Fibroblast of gingiva (primary cell): ENCODE measurements around the gene VLDLR.
A peak's percentile ranks its signal among the peaks of the same experiment; 100 is the strongest.
"Not testable (repeated sequence)": the region's sequence is repeated elsewhere in the genome, so short reads cannot be mapped to it uniquely, and the experiment has no call there.

Experiments
- DNase-seq: peaks from one replicate; pipeline ENCODE4 v3.0.0-alpha.2; 2011; ENCODE audit warnings: low read depth

The VLDLR gene

DNA sequence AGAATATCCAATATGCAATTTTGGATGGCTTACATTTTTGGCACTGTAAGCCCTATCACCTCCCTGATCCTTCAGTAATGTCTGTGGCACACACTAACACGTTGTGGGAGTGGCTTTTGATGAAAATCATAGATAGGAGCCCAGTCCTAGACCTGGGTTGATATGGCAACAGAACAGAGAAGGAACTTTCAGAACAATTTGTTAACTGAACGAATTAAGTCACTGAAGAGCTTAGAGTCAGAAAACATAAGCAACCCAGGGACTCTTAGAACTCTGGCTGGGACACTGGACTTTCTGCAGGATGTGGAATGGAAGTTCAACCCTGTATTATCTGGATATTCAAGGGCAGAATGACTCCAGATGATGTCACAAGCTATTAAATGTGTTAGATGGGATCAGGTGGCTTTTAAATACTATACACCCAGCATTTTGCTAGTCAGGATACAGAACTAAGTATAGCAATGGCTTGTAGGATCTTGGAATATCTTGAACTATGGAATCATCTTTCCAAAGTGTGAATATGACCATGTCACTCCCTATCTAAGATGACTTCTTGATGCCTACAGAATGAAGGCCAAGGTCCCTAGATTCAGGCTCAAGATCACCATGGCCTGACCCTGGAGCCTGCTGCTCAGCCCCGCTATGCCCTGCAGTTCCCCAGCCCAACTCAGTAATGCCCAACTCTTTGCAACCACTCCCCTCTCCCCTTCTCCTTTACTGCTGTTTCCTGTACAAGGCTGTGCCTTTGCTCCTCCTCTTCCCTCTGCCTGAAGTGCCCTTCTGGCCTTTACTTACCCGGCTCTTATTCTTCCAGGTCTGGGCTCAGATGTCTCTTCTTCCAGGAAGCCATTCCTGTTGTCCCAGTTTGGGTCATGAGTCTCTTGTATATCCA, 42.8 kb downstream of the VLDLR start:
- DNase-seq: no peak

DNA sequence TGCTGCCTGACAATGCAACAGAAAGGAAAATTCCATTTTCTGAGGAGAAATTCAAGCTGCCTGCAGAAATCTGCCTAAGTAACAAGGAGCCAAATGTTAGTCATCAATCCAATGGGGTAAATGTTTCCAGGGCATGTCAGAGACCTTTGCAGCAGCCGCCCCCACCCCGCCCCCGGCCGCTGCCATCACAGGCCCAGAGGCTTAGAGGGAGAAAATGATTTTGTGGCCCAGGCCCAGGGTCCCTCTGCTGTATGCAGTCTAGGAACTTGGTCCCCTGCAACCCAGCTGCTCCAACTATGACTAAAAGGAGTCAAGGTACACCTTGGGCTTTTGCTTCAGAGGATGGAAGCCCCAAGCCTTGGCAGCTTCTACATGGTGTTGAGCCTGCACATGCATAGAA, 45.0 kb downstream of the VLDLR start:
- no peak for DNase-seq

DNA sequence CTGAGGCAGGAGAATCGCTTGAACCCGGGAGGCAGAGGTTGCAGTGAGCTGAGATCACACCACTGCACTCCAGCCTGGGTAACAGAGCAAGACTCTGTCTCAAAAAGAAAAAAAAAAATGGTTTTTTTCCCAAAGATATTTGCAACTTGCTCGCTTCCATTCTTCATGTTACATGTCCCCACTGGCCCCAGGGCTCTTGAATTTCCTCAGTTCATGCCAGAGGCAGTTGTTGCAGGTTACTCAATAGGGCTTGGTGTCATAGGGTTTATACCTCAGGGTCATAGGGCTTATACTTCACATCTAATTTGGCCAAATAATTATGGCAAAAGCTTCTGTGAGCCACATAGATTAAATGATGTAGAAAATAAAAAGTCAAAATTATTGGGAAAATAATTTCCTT, 51.6 kb downstream of the VLDLR start:
- DNase-seq: no peak

DNA sequence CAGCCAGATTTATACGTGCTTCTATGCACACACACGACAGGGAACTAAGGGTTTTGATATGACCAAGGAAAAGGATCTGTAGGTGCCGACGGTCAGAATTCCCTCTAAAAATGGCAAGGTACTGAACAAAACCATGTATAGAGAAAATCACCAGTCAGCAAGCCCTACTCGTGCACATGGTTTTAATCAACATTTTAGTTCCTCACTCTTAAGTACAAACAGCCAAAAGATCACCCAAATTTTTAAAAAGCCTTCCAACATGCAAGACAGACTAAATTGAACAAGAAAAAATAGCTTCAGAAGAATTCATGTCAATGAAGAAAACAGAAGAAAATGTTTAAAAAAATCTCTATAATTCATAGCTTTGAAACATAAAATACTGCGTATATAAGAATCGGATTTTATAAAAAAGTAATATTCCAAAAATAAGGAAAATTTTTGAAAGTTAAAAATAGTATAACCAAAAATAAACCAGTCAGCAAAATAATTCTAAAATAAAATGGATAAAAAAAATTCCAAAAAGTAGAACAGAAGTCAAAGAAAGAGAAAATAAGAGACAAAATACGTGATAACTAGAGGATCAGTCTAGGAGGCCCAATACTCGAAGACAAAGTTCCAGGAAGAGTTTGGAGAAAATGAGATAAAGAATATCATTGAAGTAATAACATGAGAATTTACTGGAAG, 52.7 kb downstream of the VLDLR start:
- DNase-seq: peak; percentile 16

DNA sequence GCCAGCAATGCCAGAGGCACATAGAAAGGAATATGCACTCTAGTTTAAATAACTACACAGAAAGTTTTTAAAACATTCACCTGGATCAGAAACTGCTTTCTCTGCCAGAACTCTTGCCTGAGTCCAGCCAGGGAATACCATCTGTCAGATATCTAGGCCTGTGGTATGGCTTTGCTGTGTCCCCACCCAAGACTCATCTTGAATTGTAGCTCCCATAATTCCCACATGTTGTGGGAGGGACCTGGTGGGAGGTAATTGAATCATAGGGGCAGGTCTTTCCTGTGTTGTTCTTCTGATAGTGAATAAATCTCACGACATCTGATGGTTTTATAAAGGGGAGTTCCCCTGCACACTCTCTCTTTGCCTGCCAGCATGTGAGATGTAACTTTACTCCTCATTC, 54.2 kb downstream of the VLDLR start:
- no peak for DNase-seq

DNA sequence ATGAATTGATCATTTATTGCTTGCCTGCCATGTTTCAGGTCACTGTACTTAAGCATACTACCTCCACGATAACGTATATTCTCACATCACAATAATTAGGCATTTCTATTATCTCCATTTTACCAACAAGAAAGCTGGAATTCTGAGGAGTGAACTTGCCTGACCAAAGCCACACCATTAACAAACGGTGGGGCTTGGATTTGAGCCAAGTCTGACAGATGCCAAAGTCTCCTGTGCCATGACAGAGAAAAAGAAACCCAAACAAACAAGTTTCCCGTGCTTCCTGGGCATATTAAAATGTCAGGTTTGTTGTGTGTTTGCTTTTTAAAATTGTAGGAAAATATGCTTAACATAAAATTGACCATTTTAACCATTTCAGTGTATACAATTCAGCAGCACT, 54.9 kb downstream of the VLDLR start:
- no peak for DNase-seq

DNA sequence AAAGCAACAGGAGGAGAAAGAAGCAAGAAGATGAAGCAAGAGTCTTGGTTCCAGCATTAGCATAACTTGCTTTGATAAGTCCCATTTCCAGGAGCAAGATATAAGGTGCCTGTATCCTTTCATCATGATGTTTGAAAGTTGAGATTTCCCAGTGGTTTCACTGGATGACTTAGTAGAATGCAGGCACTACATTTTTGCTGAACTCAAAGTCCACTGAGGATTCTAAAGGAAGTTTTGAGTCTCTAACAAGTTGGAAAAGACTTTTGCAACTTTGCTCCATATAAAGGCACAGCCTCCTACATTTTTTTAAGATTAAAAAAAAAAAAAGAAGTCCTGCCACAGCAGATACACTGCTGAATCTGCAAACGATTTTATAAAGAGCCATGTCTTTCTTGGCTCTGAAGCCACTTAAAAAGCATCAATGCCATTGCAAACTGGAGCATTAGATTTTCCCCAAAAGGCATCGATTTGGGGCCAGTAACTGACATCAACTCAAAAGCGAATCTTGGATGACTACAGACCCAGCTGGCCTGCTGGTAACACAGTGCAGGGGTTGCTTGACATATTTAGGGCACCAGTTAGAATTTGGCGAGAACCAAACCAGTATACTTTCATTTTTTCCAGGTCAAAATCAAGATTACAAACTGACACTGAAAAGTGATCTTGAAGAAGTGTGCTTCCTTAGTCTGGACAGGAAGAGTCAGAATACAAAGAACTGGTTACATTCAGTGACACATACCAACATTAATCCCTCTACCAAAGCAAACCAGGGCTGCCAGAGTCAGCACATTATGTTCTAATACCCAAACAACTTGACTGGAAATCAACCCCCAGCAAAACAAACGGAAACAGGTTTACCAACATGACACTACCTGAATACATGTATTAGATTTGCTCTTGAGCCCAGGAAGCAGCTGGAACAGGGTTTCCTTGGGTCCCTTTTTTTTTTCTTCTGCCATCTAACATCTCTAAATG, 56.6 kb downstream of the VLDLR start:
- no peak for DNase-seq

DNA sequence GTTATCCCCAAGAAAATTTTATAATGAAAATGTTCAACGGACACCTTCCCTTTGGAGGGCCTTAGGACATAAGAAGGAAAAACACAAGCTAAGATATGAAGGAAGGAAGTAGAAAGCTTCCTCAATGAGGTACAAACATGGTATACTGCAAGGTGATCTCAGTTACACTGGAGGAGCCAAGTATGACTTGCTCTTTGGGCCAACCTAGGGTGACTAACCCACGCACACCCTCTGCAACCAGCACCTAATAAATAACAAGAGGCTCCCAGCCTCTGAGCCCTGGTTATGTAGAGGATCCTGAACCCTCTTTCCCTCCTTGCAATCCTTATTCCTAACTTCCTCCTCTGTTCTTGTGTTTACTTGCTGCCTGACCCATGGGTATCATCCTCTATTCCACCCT, 57.4 kb downstream of the VLDLR start:
- no peak for DNase-seq

DNA sequence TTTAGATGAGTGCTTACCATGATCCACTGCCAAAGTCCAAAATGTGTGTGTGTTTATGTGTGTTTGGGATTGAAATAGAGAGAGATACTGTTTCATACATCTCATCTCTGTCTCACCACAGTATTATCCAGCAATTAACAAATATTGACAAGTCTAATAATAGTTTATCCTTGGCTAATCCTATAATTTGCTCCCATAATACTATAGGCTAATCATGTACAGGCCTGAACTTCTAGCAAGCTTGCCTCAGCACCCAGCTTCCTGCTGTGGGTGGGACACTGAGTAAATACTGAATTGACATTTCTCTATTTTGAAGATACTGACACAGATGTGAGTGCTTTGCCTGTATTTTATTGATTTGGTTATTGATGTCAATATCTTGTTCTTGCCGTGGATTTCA, 60.4 kb downstream of the VLDLR start:
- no peak for DNase-seq

DNA sequence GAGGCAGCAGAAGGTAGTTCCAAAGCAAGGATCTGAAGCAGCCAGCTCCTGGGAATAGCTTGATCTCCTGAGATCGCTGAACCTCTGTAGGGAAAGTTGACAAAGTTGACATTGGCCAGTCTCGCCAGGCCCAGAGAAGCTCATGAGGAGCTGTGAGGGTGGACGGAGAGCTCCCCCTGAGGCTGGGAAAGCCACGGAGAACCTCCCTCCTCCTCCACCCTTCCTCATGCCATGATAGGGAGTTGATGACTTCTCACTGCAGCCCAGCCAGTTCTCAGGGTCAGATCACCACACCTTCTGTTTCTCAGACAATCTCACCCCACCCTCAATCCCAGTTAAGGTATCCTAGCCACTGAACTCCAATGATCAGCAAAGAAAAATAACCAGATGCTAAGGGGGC, 65.3 kb downstream of the VLDLR start:
- DNase-seq: no peak

DNA sequence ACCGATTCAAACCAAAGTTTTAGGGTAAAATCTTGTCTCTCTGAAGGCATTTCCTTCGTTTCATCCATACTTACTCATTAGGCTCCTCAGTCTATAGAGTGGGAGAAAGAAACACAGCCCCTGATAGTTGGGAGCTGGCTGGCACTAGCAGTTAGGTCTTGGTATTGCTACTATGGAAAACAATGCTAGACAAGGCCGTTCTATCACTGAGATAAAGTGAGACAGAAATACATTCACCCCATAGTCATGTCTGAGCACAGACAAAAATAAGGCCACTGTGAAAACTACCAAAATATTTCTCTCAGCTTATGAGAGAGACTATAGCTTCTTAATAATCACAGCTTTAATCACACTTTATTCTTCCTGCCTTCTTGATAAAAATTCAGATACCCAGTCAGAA, 67.0 kb downstream of the VLDLR start:
- DNase-seq: no peak

DNA sequence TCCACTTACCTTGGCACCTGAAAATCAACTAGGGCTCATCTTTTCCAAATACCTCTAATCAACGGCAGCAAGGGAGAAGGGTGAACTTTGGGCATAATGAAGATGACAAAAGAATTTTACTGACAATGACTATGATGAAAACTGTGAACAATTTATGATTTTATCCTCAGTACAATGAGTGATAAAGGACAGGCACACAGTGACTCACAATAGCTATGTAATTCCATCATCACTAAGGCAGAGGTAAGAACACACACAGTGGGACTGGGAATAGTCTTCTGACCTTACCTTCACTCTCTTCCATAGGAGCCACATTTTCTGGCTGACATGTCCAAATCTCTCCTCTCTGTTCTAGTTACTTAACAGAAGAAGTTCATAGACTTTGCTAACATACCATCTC, 69.6 kb downstream of the VLDLR start:
- DNase-seq: no peak

DNA sequence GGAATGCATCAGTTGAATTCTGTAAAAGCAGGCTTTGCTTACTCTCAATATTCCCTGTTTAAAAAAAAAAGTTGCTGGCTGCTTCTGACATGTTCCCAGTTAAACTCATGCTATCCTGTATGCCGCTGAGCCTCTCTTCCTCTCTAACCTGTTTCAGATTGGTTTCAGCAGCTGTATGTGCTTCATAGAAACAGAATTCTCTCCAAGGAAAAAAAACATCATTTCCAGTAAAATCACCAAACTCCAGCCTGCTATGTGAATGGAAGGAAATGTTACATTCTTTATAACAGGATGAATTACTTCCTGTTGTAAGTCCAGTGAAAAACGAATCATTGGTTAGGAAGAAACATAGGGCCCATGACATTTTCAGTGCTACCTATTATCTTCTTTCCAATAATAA, 70.0 kb downstream of the VLDLR start:
- no peak for DNase-seq

DNA sequence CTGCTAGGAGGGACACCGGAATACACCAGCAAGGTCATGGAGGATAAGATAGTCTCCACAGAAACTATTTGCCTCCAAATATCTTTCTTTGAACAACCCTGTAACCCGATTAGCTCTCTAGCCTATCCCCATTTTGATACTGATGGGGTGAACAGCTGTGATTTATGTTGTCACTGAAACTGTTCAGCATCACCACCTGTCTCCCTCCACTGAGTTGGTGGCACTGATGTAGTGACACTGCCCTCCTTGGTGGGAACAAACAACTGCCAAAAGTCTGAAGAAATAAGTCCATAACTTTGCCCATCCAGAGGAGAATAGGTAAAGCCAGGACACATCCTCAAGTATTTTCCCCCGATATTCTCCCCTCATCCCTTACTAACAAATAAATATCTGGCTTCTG, 71.5 kb downstream of the VLDLR start:
- no peak for DNase-seq

DNA sequence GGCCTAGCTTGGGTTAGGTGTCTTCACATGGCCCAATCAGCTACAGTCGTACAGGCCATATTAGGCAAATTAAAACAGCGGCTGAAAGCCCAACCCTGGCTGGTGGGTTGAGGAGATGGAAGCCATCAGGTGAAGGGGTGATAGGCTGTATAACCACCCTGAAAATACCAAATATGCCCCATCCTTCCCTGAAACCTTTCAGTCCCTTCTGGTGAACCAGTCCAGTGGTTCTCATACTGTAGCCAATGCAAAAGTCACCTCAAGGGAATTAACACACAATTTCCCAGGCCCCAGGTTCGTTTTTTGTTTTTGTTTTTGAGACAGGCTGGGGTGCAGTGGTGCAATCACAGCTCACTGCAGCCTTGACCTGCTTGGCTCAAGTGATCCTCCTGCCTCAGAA, 75.9 kb downstream of the VLDLR start:
- DNase-seq: no peak

DNA sequence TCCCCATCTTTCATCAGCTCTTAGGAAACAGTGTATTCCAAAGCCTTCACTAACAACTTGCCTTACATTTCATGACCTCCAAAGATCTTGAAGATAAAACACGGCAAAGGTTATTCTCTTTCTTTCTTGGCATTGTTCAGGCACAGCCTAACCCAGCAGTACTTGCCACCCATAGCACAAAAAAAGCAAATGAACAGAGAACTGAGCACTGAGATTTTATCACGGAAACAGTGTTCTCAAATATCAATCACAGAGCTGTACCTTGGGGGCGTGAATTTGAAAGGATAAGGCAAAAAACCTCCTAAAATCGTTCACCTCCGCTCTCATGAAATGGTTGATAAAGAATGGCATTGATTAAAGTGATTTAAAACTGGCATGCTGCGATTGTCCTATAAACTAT, 78.8 kb downstream of the VLDLR start:
- DNase-seq: no peak

DNA sequence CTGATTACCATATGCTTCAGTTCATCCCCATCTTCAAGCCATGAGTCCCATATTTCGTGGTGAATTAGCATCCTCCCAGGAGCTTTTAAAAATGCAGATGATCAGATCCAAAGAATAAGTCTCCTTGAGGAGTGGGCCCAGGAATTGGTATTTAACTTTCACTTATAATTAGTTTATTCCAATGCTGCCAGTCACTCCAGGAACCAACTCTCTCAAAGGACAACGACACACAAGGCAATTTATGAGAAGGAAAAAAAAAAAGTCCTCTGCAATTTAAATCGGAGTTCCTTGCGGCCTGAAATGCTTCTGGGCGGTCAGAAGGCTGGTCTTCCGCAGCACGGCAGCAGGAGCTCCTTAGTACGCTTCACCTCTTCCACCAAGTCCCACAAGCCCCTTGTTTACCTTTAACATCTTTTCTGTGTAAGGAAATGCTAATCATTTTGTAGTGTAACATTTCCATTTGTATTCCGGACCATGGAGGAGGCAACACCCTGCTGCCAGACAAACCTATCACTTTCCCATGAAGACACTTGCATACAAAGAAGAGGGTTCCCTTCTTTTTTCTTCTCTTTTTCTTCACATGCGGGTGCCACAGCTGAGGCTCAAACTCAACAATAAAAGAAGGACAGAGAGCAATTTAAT, 79.4 kb downstream of the VLDLR start:
- DNase-seq: no peak

DNA sequence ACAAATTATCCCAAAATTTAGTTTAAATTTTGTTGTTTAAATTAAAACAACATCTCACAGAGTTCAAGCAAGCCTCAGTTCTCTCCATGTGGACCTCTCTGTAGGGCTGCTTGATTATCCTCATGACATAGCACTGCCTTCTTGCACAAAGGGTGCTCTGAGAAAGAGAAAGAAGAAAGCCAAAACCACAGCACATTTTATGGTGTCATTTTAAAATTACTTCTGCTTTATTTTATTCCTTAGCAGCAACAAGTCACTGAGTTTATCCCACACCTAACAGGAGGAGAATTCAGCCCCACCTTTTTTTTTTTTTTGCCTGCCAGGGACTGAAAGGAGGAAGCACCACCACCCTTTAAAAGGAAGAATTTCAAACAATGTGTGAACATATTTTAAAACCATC, 82.9 kb downstream of the VLDLR start:
- DNase-seq: no peak

DNA sequence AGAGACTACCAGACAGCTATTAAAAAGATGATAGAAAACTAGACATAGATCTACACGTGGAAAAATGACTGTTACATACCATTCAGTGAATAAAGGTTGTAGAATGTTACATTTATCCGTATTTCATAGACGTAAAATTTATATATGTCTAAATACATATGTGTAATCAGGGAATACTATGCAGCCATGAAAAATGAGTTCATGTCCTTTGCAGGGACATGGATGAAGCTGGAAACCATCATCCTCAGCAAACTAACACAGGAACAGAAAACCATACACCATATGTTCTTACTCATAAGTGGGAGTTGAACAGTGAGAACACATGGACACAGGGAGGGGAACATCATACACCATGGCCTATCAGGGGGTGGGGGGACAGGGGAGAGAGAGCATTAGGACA, 85.7 kb downstream of the VLDLR start:
- not testable (repeated sequence) for DNase-seq
